Esophagus muscularis mucosa (tissue), 3 donors: ENCODE results near the gene SMC6.

Experiments
- CTCF ChIP-seq, 3 experiments: fragments of 200-600 bp in 2 of 3; fragments of 450-650 bp in 1 of 3; sonication (generic) in 2 of 3; IDR thresholded peaks; one replicate each; pipeline ENCODE4 v1.5.1; 2017 to 2019; ENCODE audit warnings: antibody characterized with exemption in 3 of 3, mild to moderate bottlenecking in 2 of 3, moderate library complexity in 1 of 3
- POLR2A ChIP-seq: fragments of 450-650 bp; IDR thresholded peaks from one replicate; pipeline ENCODE4 v1.6.1; 2017; ENCODE audit warnings: antibody characterized with exemption, moderate library complexity, mild to moderate bottlenecking, low read depth
- POLR2AphosphoS5 ChIP-seq, 2 donors: sonication (generic); formaldehyde crosslinking; IDR thresholded peaks; one replicate each; pipeline ENCODE4 v1.6.1; 2017; ENCODE audit warnings: antibody characterized with exemption in 2 of 2

- TF ChIP-seq CTCF (IDR thresholded peaks at IDR 0.05) (no peak), POLR2AphosphoS5 (IDR thresholded peaks at IDR 0.05) (no peak), POLR2A (no peak)
Observed at GRCh38 chr2:17710547-17711248, 42.9 kb downstream of the SMC6 start.
